Liver (tissue), 3 donors: Measurements from ENCODE around the gene BAG3.

ENCODE experiments used
- MAX ChIP-seq: IDR thresholded peaks from 2 replicates; pipeline ENCODE4 v1.6.1; 2016; ENCODE audit warnings: antibody characterized with exemption
- SP1 ChIP-seq: IDR thresholded peaks from 2 replicates; pipeline ENCODE4 v1.6.1; 2018; ENCODE audit warnings: antibody characterized with exemption, mild to moderate bottlenecking
- TAF1 ChIP-seq: conservative IDR thresholded peaks from 2 replicates; pipeline ENCODE4 v1.6.1; 2016; ENCODE audit warnings: antibody characterized with exemption, mild to moderate bottlenecking
- TF ChIP-seq, protein P1 (sequence below): fragments of 150-350 bp; IDR thresholded peaks from 2 replicates; pipeline ENCODE4 v1.5.1; 2017; ENCODE audit warnings: improper control_type of control experiment, low read depth, low read length; ENCODE audit not compliant: missing input control
- donor health status: healthy.
- donor health status: healthy.

DNA sequence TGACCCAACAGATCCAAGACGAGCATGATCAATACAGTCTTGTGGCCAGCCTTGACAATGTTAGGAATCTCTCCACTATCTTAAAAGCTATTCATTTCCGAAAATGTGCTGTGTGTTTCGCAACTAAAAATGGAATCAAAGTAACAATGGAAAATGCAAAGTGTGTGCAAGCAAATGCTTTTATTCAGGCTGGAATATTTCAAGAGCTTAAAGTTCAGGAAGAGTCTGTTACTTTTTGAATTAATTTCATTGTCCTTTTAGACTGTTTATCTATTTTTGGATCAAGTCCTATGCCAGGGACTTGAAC, 30.1 kb upstream of the BAG3 start:
- TF ChIP-seq, protein P1, sequence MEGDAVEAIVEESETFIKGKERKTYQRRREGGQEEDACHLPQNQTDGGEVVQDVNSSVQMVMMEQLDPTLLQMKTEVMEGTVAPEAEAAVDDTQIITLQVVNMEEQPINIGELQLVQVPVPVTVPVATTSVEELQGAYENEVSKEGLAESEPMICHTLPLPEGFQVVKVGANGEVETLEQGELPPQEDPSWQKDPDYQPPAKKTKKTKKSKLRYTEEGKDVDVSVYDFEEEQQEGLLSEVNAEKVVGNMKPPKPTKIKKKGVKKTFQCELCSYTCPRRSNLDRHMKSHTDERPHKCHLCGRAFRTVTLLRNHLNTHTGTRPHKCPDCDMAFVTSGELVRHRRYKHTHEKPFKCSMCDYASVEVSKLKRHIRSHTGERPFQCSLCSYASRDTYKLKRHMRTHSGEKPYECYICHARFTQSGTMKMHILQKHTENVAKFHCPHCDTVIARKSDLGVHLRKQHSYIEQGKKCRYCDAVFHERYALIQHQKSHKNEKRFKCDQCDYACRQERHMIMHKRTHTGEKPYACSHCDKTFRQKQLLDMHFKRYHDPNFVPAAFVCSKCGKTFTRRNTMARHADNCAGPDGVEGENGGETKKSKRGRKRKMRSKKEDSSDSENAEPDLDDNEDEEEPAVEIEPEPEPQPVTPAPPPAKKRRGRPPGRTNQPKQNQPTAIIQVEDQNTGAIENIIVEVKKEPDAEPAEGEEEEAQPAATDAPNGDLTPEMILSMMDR = no peak
- no peak for TF ChIP-seq MAX
- TF ChIP-seq SP1 = no peak
- no peak for TF ChIP-seq TAF1
